MCF 10A (cell line): ENCODE data around the gene OR52B6. TPM values are rescaled to one million over a fixed set of nuclear protein-coding genes. Genes with fewer than 3 reads are reported as not detected.

Experiments
- BruUV-seq: library from RNA; stranded (reverse); fragments of 400-500 nt; replicated peaks from 2 replicates; lab custom pipeline; 2021; lab: Mats Ljungman, UMichigan
- CTCF ChIA-PET: fragments of 300-600 bp; sonication (Branson Sonifier 250); formaldehyde crosslinking; extraction: SDS; loops from one replicate; lab custom pipeline; 2021; ENCODE audit warnings: antibody characterized with exemption, inconsistent platforms; lab: Yijun Ruan, JAX
- POLR2A ChIA-PET: fragments of 300-600, 350-650 bp; sonication (Branson Sonifier 250); formaldehyde crosslinking; extraction: SDS; loops from one replicate; lab custom pipeline; 2020; ENCODE audit warnings: antibody characterized with exemption, inconsistent platforms; lab: Yijun Ruan, JAX
- DNase-seq: peaks from one replicate; pipeline ENCODE4 v3.0.0-alpha.2; 2018; ENCODE audit not compliant: unreplicated experiment
- H3K27ac Mint-ChIP-seq: one replicate; pipeline ENCODE4 v1.8.0; 2022; ENCODE audit warnings: mild to moderate bottlenecking, low read depth, mixed read lengths; ENCODE audit not compliant: unreplicated experiment
- H3K27me3 Mint-ChIP-seq: one replicate; pipeline ENCODE4 v1.8.0; 2022; ENCODE audit warnings: mixed read lengths; ENCODE audit not compliant: insufficient read depth, unreplicated experiment
- H3K36me3 Mint-ChIP-seq: one replicate; pipeline ENCODE4 v1.8.0; 2022; ENCODE audit warnings: mild to moderate bottlenecking, moderate library complexity, mixed read lengths; ENCODE audit not compliant: insufficient read depth, unreplicated experiment
- H3K4me1 Mint-ChIP-seq: one replicate; pipeline ENCODE4 v1.8.0; 2022; ENCODE audit warnings: mixed read lengths; ENCODE audit not compliant: insufficient read depth, unreplicated experiment
- H3K4me3 Mint-ChIP-seq: one replicate; pipeline ENCODE4 v1.8.0; 2022; ENCODE audit warnings: mild to moderate bottlenecking, moderate library complexity, mixed read lengths; ENCODE audit not compliant: unreplicated experiment
- H3K9me3 Mint-ChIP-seq: one replicate; pipeline ENCODE4 v1.8.0; 2022; ENCODE audit warnings: mixed read lengths; ENCODE audit not compliant: unreplicated experiment
- intact Hi-C: fragments of 100-400 bp; cut with micrococcal nuclease; formaldehyde crosslinking; loops from 2 replicates; pipeline ENCODE4 v1.14.1; 2022
- total RNA-seq: library from RNA; stranded (reverse); gene quantifications from 2 replicates; pipeline ENCODE4 v1.2.3, GENCODE V29; 2022
- TF ChIP-seq, protein P1 (sequence below): fragments of 200-600 bp; IDR thresholded peaks from one replicate; pipeline ENCODE4 v1.8.0; 2022; ENCODE audit warnings: antibody characterized with exemption, mild to moderate bottlenecking; ENCODE audit not compliant: unreplicated experiment

The OR52B6 gene
- total RNA-seq, 1 experiment from 2014 or later: not detected

DNA sequence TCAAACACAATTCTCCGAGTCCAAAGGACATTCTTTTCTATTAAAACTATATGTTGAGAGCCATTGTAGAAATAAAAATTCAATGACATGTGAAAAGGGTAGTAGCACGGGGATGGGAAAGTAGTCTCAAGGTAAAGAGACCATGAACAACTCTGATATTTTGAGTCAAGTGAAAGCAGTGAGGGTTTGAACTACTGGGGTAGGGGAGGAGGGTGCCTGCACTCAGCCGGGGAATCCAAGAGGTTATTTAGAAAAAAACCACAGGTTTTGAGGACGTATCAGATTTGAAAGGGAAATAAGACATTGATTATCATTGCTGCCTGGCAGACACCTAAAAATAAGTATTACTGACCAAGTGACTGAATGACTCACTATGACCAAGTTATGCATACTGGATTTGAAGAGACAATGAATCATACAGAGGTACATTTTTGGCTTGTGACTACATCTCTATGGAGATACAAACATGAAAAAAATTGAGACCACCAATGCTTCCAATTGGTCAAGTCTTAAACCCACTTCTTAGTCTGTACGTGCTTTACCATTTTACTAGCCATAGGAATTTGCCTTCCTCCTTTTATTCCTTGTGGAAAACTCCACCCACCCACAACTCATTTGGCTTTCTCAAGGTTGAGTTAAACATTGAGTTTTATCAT is 30.1 kb upstream of the OR52B6 start:
- peak; percentile 11 for DNase-seq
- POLR2A ChIA-PET: no interaction called here
- Mint-ChIP-seq H3K9me3 (no peaks in the 10 kb centered on the region), H3K4me1 (peaks cover 13% of the 10 kb centered on the region), H3K27ac (no peak overlapping the region), H3K4me3 (no peak overlapping the region), H3K27me3 (peaks cover 19% of the 10 kb centered on the region), H3K36me3 (no peaks in the 10 kb centered on the region)
- intact Hi-C loops: loop anchor here (5.0 to 10.0 kb wide), 2 partner anchors 343 to 426 kb away; no protein-coding TSS in a partner anchor
- TF ChIP-seq, protein P1, sequence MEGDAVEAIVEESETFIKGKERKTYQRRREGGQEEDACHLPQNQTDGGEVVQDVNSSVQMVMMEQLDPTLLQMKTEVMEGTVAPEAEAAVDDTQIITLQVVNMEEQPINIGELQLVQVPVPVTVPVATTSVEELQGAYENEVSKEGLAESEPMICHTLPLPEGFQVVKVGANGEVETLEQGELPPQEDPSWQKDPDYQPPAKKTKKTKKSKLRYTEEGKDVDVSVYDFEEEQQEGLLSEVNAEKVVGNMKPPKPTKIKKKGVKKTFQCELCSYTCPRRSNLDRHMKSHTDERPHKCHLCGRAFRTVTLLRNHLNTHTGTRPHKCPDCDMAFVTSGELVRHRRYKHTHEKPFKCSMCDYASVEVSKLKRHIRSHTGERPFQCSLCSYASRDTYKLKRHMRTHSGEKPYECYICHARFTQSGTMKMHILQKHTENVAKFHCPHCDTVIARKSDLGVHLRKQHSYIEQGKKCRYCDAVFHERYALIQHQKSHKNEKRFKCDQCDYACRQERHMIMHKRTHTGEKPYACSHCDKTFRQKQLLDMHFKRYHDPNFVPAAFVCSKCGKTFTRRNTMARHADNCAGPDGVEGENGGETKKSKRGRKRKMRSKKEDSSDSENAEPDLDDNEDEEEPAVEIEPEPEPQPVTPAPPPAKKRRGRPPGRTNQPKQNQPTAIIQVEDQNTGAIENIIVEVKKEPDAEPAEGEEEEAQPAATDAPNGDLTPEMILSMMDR: no peak
- BruUV-seq: no TSS peak
- CTCF ChIA-PET: interaction anchor here (1.0 kb wide), 1 partner anchor 75 kb away, joined by 4 read pairs; no protein-coding TSS in a partner anchor

DNA sequence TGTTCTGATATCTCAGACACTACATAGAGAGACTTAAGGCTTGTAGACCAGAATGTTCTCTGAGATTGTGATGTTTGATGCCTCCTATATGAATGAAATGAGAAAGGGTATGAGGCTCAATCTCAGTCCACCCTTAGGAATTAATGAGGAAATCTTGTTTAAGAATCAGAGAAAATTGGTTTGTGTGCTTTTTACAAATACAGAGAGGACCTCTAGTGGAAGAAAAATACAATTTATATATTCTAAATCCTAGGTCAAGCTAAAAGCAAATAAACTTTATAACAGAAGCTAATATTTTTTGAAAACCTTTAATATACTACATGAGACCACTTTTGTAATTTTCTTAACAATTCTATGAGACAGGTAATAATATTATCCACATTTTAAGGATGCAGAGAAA is 27.3 kb upstream of the OR52B6 start:
- Mint-ChIP-seq H3K36me3 (no peaks in the 10 kb centered on the region), H3K27me3 (peaks cover 41% of the 10 kb centered on the region), H3K4me1 (peaks cover 13% of the 10 kb centered on the region), H3K4me3 (no peak overlapping the region), H3K9me3 (no peaks in the 10 kb centered on the region), H3K27ac (no peak overlapping the region)
- CTCF ChIA-PET: interaction anchor here (0.7 to 1.6 kb wide), 5 partner anchors 51 to 1033 kb away, joined by 3 to 7 read pairs (median 3); no protein-coding TSS in a partner anchor
- TF ChIP-seq, protein P1: peak; percentile 30
- intact Hi-C loops: loop anchor here (1.0 to 10.0 kb wide), 3 partner anchors 77 to 429 kb away; no protein-coding TSS in a partner anchor
- no TSS peak for BruUV-seq
- POLR2A ChIA-PET: no interaction called here
- no peak for DNase-seq

DNA sequence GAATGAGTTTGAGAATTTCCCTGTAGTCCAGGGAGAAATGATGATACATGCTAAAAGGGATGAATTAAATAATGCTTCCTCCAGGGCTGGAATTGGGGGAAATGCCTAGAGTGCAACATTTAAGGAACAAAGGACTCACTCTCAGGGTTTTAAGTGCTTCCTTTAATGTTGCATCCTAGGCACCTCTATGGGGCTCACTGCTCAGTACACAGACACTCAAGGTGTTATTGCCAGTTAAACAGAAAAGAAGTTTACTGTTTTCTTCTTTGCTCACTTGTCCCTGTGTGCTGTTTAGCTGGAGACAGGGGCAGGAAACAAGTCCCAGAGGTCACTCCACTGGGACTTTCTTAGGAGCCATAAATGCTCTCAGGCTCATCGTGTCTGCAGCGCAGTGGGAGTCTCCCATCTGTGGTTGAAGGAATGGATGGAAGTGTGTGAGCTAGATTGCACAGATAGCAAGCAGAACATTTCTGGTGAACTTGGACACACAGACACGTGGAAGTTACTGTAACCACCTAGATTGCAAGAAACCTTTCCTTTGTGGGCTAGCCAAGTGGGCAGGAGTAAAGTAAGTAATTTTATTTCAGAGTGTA is 24.0 kb upstream of the OR52B6 start:
- H3K4me3 Mint-ChIP-seq: no peak overlapping the region
- no peaks in the 10 kb centered on the region for H3K4me1 Mint-ChIP-seq
- no peak for DNase-seq
- H3K36me3 Mint-ChIP-seq: no peaks in the 10 kb centered on the region
- BruUV-seq: no TSS peak
- peaks cover 41% of the 10 kb centered on the region for H3K27me3 Mint-ChIP-seq
- ChIA-PET CTCF (interaction anchor here (1.6 kb wide), 1 partner anchor 80 kb away, joined by 8 read pairs; no protein-coding TSS in a partner anchor), POLR2A (interaction anchor here (0.6 kb wide), 1 partner anchor 346 kb away, joined by 3 read pairs; no protein-coding TSS in a partner anchor)
- no peak overlapping the region for H3K27ac Mint-ChIP-seq
- H3K9me3 Mint-ChIP-seq: no peaks in the 10 kb centered on the region
- TF ChIP-seq, protein P1: no peak
- intact Hi-C loops: loop anchor here (10.0 kb wide), 1 partner anchor 432 kb away; no protein-coding TSS in a partner anchor

DNA sequence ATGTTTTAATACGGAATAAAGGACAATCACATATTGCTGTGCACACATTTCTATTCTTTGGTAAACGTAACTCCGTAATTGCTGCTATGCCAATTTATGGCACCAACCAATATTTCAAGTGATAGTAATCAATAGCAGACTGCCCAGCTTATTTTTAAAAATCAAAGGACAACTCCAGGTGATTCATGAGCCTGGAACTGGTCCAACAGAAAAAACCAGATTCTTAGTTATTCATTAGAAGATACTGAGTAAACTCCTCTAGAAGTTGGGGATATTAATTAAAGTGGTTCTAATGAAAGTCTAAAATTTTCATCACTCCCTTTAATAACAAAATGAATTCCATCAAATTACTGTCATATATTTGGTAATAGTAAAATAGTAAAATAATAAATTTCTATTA is 22.9 kb upstream of the OR52B6 start:
- peaks cover 41% of the 10 kb centered on the region for H3K27me3 Mint-ChIP-seq
- CTCF ChIA-PET: interaction anchor here (1.6 kb wide), 1 partner anchor 81 kb away, joined by 8 read pairs; no protein-coding TSS in a partner anchor
- no peak for DNase-seq
- H3K9me3 Mint-ChIP-seq: no peaks in the 10 kb centered on the region
- no peak overlapping the region for H3K4me3 Mint-ChIP-seq
- intact Hi-C loops: loop anchor here (10.0 kb wide), 1 partner anchor 433 kb away; no protein-coding TSS in a partner anchor
- no peak overlapping the region for H3K27ac Mint-ChIP-seq
- no peaks in the 10 kb centered on the region for H3K36me3 Mint-ChIP-seq
- POLR2A ChIA-PET: no interaction called here
- H3K4me1 Mint-ChIP-seq: no peaks in the 10 kb centered on the region
- BruUV-seq: no TSS peak
- TF ChIP-seq, protein P1: no peak
